PFSK-1 (cell line): Measurements from ENCODE around the gene ABHD15.

Source experiments
- FOXP2 ChIP-seq: optimal IDR thresholded peaks from 2 replicates; pipeline ENCODE3; 2011; ENCODE audit warnings: borderline replicate concordance, control low read depth, inconsistent platforms; ENCODE audit not compliant: insufficient read depth; ENCODE audit errors: extremely low read length, extremely low read depth
- POLR2AphosphoS5 ChIP-seq: IDR thresholded peaks from 2 replicates; pipeline ENCODE4 v1.6.1; 2012; ENCODE audit warnings: low read depth, mild to moderate bottlenecking, control low read depth, low read length, moderate library complexity
- REST ChIP-seq, 2 experiments: IDR thresholded peaks; 2 replicates each; pipeline versions ENCODE4 v1.6.1 to v1.8.0; 2011 to 2012; ENCODE audit warnings: low read depth in 2 of 2, low read length in 2 of 2, control low read depth in 1 of 2, inconsistent platforms in 1 of 2, mild to moderate bottlenecking in 1 of 2, moderate library complexity in 1 of 2; ENCODE audit not compliant: insufficient read depth in 1 of 2
- SIN3A ChIP-seq: IDR thresholded peaks from 2 replicates; pipeline ENCODE4 v1.6.1; 2012; ENCODE audit warnings: mild to moderate bottlenecking, low read length, moderate library complexity, borderline replicate concordance; ENCODE audit not compliant: insufficient read depth
- TAF1 ChIP-seq: IDR thresholded peaks from 2 replicates; pipeline ENCODE4 v1.6.1; 2012; ENCODE audit warnings: low read length, control low read depth, borderline replicate concordance; ENCODE audit not compliant: insufficient read depth

The ABHD15 gene

GRCh38 chr17:29611351-29612093, 44.7 kb upstream of the ABHD15 start:
- no peak for TF ChIP-seq FOXP2
- no peak for TF ChIP-seq POLR2AphosphoS5
- TF ChIP-seq TAF1: no peak
- TF ChIP-seq SIN3A: no peak
- no peak for TF ChIP-seq REST (IDR thresholded peaks at IDR 0.05; ENCODE audit: insufficient read depth in 1 of 2, low read depth in 2 of 2, low read length in 2 of 2)

GRCh38 chr17:29610395-29610794, 43.6 kb upstream of the ABHD15 start:
- TF ChIP-seq REST (IDR thresholded peaks at IDR 0.05; ENCODE audit: insufficient read depth in 1 of 2, low read depth in 2 of 2, low read length in 2 of 2): no peak
- no peak for TF ChIP-seq TAF1
- no peak for TF ChIP-seq POLR2AphosphoS5
- no peak for TF ChIP-seq SIN3A
- no peak for TF ChIP-seq FOXP2

GRCh38 chr17:29608986-29609385, 42.1 kb upstream of the ABHD15 start:
- TF ChIP-seq POLR2AphosphoS5: no peak
- no peak for TF ChIP-seq TAF1
- TF ChIP-seq REST (IDR thresholded peaks at IDR 0.05; ENCODE audit: insufficient read depth in 1 of 2, low read depth in 2 of 2, low read length in 2 of 2): no peak
- TF ChIP-seq SIN3A: no peak
- TF ChIP-seq FOXP2: no peak

- TF ChIP-seq POLR2AphosphoS5 (no peak), FOXP2 (no peak), REST (IDR thresholded peaks at IDR 0.05; ENCODE audit: insufficient read depth in 1 of 2, low read depth in 2 of 2, low read length in 2 of 2) (no peak), TAF1 (no peak), SIN3A (no peak)
These were observed 40.8 kb upstream of the ABHD15 start for GRCh38 chr17:29607557-29608195.
